C4-2B (cell line): ENCODE measurements around the gene PPP1R1B.

Experiments
- CTCF ChIP-seq: fragments of 450-650 bp; conservative IDR thresholded peaks from 2 replicates; pipeline ENCODE4 v1.5.1; 2017; ENCODE audit warnings: mild to moderate bottlenecking
- ZFX ChIP-seq: fragments of 450-650 bp; IDR thresholded peaks from 2 replicates; pipeline ENCODE4 v1.6.1; 2017

- TF ChIP-seq CTCF, result no peak
- TF ChIP-seq ZFX, result no peak
These were observed 13.9 kb downstream of the PPP1R1B start for GRCh38 chr17:39640591-39641031.
